CD4-positive, alpha-beta T cell treated with Interleukin-12 subunit alpha and Interleukin-12 subunit beta, for 1 hour (primary cell): Measurements from ENCODE around the gene KCNMB2.

Experiments used
- DNase-seq: peaks from one replicate; pipeline ENCODE4 v3.0.0-alpha.2; 2020

The KCNMB2 gene

GRCh38 chr3:178762385-178762784 lies 226.1 kb downstream of the KCNMB2 start:
- DNase-seq, result no peak

GRCh38 chr3:178765472-178765871 lies 229.2 kb downstream of the KCNMB2 start:
- no peak for DNase-seq

GRCh38 chr3:178767581-178767980 lies 231.3 kb downstream of the KCNMB2 start:
- no peak for DNase-seq

GRCh38 chr3:178768072-178768864 lies 232.0 kb downstream of the KCNMB2 start:
- DNase-seq, result no peak

GRCh38 chr3:178771511-178771910 lies 235.3 kb downstream of the KCNMB2 start:
- DNase-seq, result no peak

- no peak for DNase-seq
Observed at GRCh38 chr3:178772746-178773145, 236.5 kb downstream of the KCNMB2 start.

GRCh38 chr3:178773358-178773757 lies 237.1 kb downstream of the KCNMB2 start:
- no peak for DNase-seq

GRCh38 chr3:178777718-178778411 lies 241.6 kb downstream of the KCNMB2 start:
- DNase-seq, result no peak

GRCh38 chr3:178778589-178778988 lies 242.4 kb downstream of the KCNMB2 start:
- DNase-seq, result no peak

- DNase-seq, result no peak
Observed at GRCh38 chr3:178785961-178786360, 249.7 kb downstream of the KCNMB2 start.

GRCh38 chr3:178787960-178788359 lies 251.7 kb downstream of the KCNMB2 start:
- DNase-seq, result no peak

- DNase-seq, result no peak
Observed at GRCh38 chr3:178794711-178795110, 258.5 kb downstream of the KCNMB2 start.

GRCh38 chr3:178795349-178795748 lies 259.1 kb downstream of the KCNMB2 start:
- DNase-seq, result no peak

GRCh38 chr3:178802259-178802658 lies 266.0 kb downstream of the KCNMB2 start:
- no peak for DNase-seq

GRCh38 chr3:178802993-178803693 lies 266.9 kb downstream of the KCNMB2 start:
- DNase-seq, result no peak

GRCh38 chr3:178804606-178805005 lies 268.4 kb downstream of the KCNMB2 start:
- no peak for DNase-seq

GRCh38 chr3:178805741-178806140 lies 269.5 kb downstream of the KCNMB2 start:
- no peak for DNase-seq

GRCh38 chr3:178806651-178807050 lies 270.4 kb downstream of the KCNMB2 start:
- no peak for DNase-seq

- DNase-seq, result no peak
Observed at GRCh38 chr3:178807694-178808093, 271.5 kb downstream of the KCNMB2 start.

- DNase-seq, result no peak
Observed at GRCh38 chr3:178808748-178809147, 272.5 kb downstream of the KCNMB2 start.

- no peak for DNase-seq
Observed at GRCh38 chr3:178810181-178810580, 273.9 kb downstream of the KCNMB2 start.

- DNase-seq, result no peak
Observed at GRCh38 chr3:178822722-178823121, 286.5 kb downstream of the KCNMB2 start.

GRCh38 chr3:178823150-178823549 lies 286.9 kb downstream of the KCNMB2 start:
- no peak for DNase-seq
